ENCODE results near the gene OR2C3. TPM values are rescaled to one million over a fixed set of nuclear protein-coding genes. Genes with fewer than 3 reads are reported as not detected.

The OR2C3 gene
- polyA plus RNA-seq, 1 donor from 2014 or later = not detected

GRCh38 chr1:247496581-247497285 lies 39.5 kb downstream of the OR2C3 start:
- no peaks in the 10 kb centered on the region for H3K27me3 ChIP-seq (ENCODE audit: insufficient read depth, low read depth, low read length)
- H4K20me1 ChIP-seq (ENCODE audit: insufficient read depth) = no peaks in the 10 kb centered on the region
- H3K36me3 ChIP-seq (ENCODE audit: insufficient read depth, low read length) = no peaks in the 10 kb centered on the region
- no peaks in the 10 kb centered on the region for H3F3A ChIP-seq (ENCODE audit: insufficient read depth, low read length, poor library complexity, severe bottlenecking)
- H2AFZ ChIP-seq (ENCODE audit: low read depth, low read length) = no peak overlapping the region
- no peak for TF ChIP-seq TAF1 (IDR thresholded peaks at IDR 0.05; ENCODE audit: low read depth)
- no peak for TF ChIP-seq REST (IDR thresholded peaks at IDR 0.05; ENCODE audit: borderline replicate concordance)
- TF ChIP-seq SMC3 (conservative IDR thresholded peaks at IDR 0.05; ENCODE audit: poor library complexity) = no peak
- TF ChIP-seq POLR2AphosphoS5 (IDR thresholded peaks at IDR 0.05) = no peak
- no peak for TF ChIP-seq RAD21 (conservative IDR thresholded peaks at IDR 0.05)
- no peak for TF ChIP-seq MXI1 (conservative IDR thresholded peaks at IDR 0.05; ENCODE audit: poor library complexity, severe bottlenecking)
- TF ChIP-seq CTCF (IDR thresholded peaks at IDR 0.05; ENCODE audit: poor library complexity, severe bottlenecking) = no peak
- no peak for TF ChIP-seq EZH2 (IDR thresholded peaks at IDR 0.05; ENCODE audit: borderline replicate concordance, insufficient read depth, low read length, poor library complexity, severe bottlenecking)
- no peak for TF ChIP-seq EP300 (conservative IDR thresholded peaks at IDR 0.05; ENCODE audit: poor library complexity, severe bottlenecking)
- H3K9me2 ChIP-seq (ENCODE audit: insufficient read depth, low read length) = no peaks in the 10 kb centered on the region
- no peak overlapping the region for H3K4me2 ChIP-seq (ENCODE audit: low read length)
- no peak overlapping the region for H3K4me3 ChIP-seq (ENCODE audit: low read length)
- no peaks in the 10 kb centered on the region for H3K9me3 ChIP-seq (ENCODE audit: low read length)
- H3K27ac ChIP-seq (ENCODE audit: low read length) = no peak overlapping the region
- H3K79me2 ChIP-seq (replicated peaks; ENCODE audit: insufficient read depth, low read length) = no peaks in the 10 kb centered on the region
- H3K9ac ChIP-seq (ENCODE audit: low read length) = no peak overlapping the region

- no peaks in the 10 kb centered on the region for H3K27me3 ChIP-seq (ENCODE audit: insufficient read depth, low read depth, low read length)
- no peaks in the 10 kb centered on the region for H3K79me2 ChIP-seq (replicated peaks; ENCODE audit: insufficient read depth, low read length)
- no peak overlapping the region for H3K9ac ChIP-seq (ENCODE audit: low read length)
- TF ChIP-seq POLR2AphosphoS5 (IDR thresholded peaks at IDR 0.05) = no peak
- H4K20me1 ChIP-seq (ENCODE audit: insufficient read depth) = no peaks in the 10 kb centered on the region
- H3K27ac ChIP-seq (ENCODE audit: low read length) = no peak overlapping the region
- no peaks in the 10 kb centered on the region for H3K9me2 ChIP-seq (ENCODE audit: insufficient read depth, low read length)
- no peaks in the 10 kb centered on the region for H3F3A ChIP-seq (ENCODE audit: insufficient read depth, low read length, poor library complexity, severe bottlenecking)
- no peaks in the 10 kb centered on the region for H3K36me3 ChIP-seq (ENCODE audit: insufficient read depth, low read length)
- H3K4me2 ChIP-seq (ENCODE audit: low read length) = no peak overlapping the region
- no peak overlapping the region for H2AFZ ChIP-seq (ENCODE audit: low read depth, low read length)
- no peak overlapping the region for H3K4me3 ChIP-seq (ENCODE audit: low read length)
- H3K9me3 ChIP-seq (ENCODE audit: low read length) = no peaks in the 10 kb centered on the region
Measured at GRCh38 chr1:247494767-247495166, 41.5 kb downstream of the OR2C3 start.
